Ishikawa (cell line): ENCODE data around the gene CXCL17.

Experiments
- CEBPB ChIP-seq: IDR thresholded peaks from 2 replicates; pipeline ENCODE4 v1.6.1; 2012
- CREB1 ChIP-seq: IDR thresholded peaks from 2 replicates; pipeline ENCODE4 v1.6.1; 2012; ENCODE audit warnings: low read depth
- EGR1 ChIP-seq: IDR thresholded peaks from 2 replicates; pipeline ENCODE4 v1.6.1; 2012
- EP300 ChIP-seq: IDR thresholded peaks from 2 replicates; pipeline ENCODE4 v1.6.1; 2012; ENCODE audit warnings: borderline replicate concordance
- FOXM1 ChIP-seq: IDR thresholded peaks from 2 replicates; pipeline ENCODE4 v1.6.1; 2012; ENCODE audit warnings: low read depth, borderline replicate concordance
- NFIC ChIP-seq: IDR thresholded peaks from 2 replicates; pipeline ENCODE4 v1.6.1; 2012
- TAF1 ChIP-seq: IDR thresholded peaks from 2 replicates; pipeline ENCODE4 v1.6.1; 2012; ENCODE audit warnings: low read depth, mild to moderate bottlenecking
- TCF12 ChIP-seq: IDR thresholded peaks from 2 replicates; pipeline ENCODE4 v1.6.1; 2012; ENCODE audit warnings: low read depth
- YY1 ChIP-seq: IDR thresholded peaks from 2 replicates; pipeline ENCODE4 v1.6.1; 2012; ENCODE audit warnings: low read depth
- ZBTB7A ChIP-seq: IDR thresholded peaks from 2 replicates; pipeline ENCODE4 v1.6.1; 2012; ENCODE audit warnings: low read depth
- TF ChIP-seq, protein P1 (sequence below): IDR thresholded peaks from 2 replicates; pipeline ENCODE4 v1.6.1; 2012
- TF ChIP-seq, protein P2 (sequence below): IDR thresholded peaks from 2 replicates; pipeline ENCODE4 v1.6.1; 2012; ENCODE audit warnings: low read depth, mild to moderate bottlenecking
- TF ChIP-seq, protein P3 (sequence below): IDR thresholded peaks from 2 replicates; pipeline ENCODE4 v1.6.1; 2012

CXCL17 gene

DNA sequence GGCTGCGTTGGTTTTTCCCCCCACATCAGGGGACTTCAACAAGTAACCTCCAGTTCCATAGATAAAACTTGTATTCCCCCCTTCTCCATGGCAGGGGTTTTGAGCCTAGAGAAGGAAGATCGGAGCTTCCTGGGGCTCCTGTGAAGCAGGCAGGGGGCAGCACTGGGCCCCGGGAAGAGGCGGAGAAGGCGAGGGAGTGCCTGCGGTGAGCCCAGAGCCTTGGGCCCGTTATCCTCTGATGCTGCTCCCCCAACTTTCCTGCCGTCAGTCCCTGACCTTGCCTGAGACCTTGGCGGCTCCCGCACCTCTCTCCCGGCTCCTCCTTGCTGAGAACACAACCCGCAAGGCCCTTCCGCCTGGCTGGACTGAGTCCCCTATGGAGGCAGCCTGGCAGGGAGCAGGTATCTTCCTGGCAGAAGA, 18.0 kb downstream of the CXCL17 start:
- TF ChIP-seq NFIC (no peak), ZBTB7A (no peak), TCF12 (no peak), EP300 (no peak), FOXM1 (no peak), CEBPB (no peak)
- TF ChIP-seq, protein P1, sequence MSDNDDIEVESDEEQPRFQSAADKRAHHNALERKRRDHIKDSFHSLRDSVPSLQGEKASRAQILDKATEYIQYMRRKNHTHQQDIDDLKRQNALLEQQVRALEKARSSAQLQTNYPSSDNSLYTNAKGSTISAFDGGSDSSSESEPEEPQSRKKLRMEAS: no peak
- TF ChIP-seq, protein P2, sequence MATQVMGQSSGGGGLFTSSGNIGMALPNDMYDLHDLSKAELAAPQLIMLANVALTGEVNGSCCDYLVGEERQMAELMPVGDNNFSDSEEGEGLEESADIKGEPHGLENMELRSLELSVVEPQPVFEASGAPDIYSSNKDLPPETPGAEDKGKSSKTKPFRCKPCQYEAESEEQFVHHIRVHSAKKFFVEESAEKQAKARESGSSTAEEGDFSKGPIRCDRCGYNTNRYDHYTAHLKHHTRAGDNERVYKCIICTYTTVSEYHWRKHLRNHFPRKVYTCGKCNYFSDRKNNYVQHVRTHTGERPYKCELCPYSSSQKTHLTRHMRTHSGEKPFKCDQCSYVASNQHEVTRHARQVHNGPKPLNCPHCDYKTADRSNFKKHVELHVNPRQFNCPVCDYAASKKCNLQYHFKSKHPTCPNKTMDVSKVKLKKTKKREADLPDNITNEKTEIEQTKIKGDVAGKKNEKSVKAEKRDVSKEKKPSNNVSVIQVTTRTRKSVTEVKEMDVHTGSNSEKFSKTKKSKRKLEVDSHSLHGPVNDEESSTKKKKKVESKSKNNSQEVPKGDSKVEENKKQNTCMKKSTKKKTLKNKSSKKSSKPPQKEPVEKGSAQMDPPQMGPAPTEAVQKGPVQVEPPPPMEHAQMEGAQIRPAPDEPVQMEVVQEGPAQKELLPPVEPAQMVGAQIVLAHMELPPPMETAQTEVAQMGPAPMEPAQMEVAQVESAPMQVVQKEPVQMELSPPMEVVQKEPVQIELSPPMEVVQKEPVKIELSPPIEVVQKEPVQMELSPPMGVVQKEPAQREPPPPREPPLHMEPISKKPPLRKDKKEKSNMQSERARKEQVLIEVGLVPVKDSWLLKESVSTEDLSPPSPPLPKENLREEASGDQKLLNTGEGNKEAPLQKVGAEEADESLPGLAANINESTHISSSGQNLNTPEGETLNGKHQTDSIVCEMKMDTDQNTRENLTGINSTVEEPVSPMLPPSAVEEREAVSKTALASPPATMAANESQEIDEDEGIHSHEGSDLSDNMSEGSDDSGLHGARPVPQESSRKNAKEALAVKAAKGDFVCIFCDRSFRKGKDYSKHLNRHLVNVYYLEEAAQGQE: no peak

DNA sequence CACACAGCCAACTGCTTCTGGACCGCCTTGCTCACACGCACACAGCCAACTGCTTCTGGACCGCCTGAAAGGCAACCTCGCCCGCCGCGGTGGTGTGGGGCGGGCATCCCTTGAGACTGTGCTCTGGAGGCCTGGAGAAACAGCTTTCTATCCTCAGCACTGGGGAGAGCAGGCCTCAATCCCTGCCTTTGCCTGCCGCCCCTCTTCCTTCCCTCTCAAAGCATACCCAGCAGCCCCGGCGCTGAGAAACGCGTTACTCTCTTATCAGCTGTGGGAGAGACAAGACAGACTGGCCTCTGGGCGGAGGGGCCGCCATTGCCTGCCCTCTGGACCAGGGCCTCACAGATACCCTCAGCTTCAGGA, 18.4 kb downstream of the CXCL17 start:
- TF ChIP-seq YY1 (no peak), EP300 (no peak), TCF12 (no peak), EGR1 (no peak), TAF1 (no peak)
- TF ChIP-seq, protein P2: no peak
- TF ChIP-seq, protein P1: no peak
- TF ChIP-seq, protein P3, sequence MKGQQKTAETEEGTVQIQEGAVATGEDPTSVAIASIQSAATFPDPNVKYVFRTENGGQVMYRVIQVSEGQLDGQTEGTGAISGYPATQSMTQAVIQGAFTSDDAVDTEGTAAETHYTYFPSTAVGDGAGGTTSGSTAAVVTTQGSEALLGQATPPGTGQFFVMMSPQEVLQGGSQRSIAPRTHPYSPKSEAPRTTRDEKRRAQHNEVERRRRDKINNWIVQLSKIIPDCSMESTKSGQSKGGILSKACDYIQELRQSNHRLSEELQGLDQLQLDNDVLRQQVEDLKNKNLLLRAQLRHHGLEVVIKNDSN: no peak

DNA sequence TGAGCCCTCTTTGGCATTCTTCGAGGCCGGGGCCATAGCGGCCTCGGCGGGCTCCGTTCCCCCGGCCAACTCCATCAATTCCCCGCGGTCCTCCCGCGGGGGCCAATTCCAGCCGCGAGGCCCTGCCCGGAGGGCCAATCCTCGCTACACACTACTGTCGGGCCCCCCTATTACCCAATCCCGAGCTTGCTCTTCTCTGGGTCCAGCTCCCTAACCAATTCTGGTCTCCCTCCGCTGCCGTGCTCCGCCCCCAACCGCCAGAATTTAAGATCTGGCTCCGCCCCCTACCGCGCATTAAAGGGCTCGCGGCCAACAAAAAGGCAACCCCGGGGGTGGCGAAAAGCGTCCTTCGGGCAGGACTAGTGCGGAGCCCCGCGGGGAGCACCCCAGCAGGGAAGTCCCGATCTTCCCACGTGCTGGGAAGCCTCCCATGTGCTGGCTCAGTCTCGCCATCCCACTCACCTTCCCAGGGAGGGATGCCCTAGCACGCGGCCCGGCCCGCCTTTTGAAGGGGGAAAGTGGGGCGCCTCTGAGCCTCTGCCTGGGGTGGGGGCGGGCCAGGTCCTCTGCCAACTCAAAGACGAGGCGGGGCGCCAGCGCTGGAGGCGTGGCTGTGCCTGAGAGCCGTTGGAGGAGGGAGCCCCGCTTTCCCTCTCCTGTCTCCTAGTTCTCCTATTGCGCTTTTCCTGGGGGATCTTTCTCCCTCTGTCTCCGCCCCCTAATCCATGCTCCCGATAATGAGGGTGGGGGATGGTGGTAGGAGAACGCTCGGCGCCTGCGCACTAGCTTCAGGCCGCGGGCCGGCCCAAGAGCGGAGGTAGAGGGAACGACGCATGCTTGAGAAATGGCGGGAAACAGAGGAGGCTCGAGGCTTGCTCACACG, 19.0 kb downstream of the CXCL17 start:
- TF ChIP-seq, protein P3: peak; percentile 17; the same call in 1 of the 2 replicates
- no peak for TF ChIP-seq TAF1
- TF ChIP-seq CREB1: no peak
- TF ChIP-seq, protein P1: peak; percentile 68; the same call in 1 of the 2 replicates

DNA sequence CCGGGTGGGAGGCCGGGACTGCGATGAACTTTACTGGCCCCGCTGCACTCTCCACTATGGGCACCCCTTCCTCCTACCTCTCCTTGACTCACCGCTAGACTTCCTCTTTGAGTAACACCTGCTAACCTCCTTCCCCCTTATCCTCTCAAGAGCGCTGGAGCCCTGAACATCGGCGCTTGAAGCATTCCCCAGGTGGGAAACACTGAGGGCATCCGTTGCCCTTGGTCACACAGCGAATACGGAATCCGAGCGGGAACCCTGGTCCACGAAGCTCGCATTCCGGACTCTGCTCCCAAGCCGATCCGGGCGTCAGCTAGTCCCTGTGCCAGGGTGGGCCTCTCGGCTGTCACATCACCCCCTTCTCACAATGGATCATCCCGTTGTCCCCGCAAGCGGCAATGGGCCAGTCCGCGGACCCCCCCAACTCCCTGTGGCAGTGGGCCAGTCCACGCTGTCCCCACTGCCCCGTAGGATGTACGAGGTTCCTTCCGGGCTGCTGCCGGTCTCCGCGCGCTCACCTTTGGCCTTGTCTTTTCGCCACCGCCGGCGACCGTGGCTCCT, 19.8 kb downstream of the CXCL17 start:
- TF ChIP-seq YY1: no peak
- TF ChIP-seq CEBPB: no peak
- TF ChIP-seq, protein P2: no peak
- no peak for TF ChIP-seq FOXM1
- no peak for TF ChIP-seq TCF12
- no peak for TF ChIP-seq EGR1
